Hematopoietic multipotent progenitor cell treated with erythropoietin and hydrocortisone succinate and interleukin-3 and kit ligand, for 17 days (in vitro differentiated cells): ENCODE data around the gene CAPZB.

Experiments used
- DNase-seq: peaks from one replicate; pipeline ENCODE4 v3.0.0-alpha.2; 2015; ENCODE audit warnings: low spot score

The CAPZB gene

GRCh38 chr1:19367584-19368041 lies 117.7 kb downstream of the CAPZB start:
- no peak for DNase-seq

GRCh38 chr1:19366599-19367536 lies 118.5 kb downstream of the CAPZB start:
- no peak for DNase-seq

GRCh38 chr1:19365721-19366120 lies 119.6 kb downstream of the CAPZB start:
- no peak for DNase-seq

- no peak for DNase-seq
These were observed 121.7 kb downstream of the CAPZB start for GRCh38 chr1:19363536-19364152.

- DNase-seq, result no peak
These were observed 123.7 kb downstream of the CAPZB start for GRCh38 chr1:19361611-19362147.

- DNase-seq, result no peak
These were observed 124.3 kb downstream of the CAPZB start for GRCh38 chr1:19360843-19361610.

- DNase-seq, result no peak
These were observed 124.9 kb downstream of the CAPZB start for GRCh38 chr1:19360432-19360831.

- DNase-seq, result no peak
These were observed 125.3 kb downstream of the CAPZB start for GRCh38 chr1:19360016-19360415.

GRCh38 chr1:19359357-19359756 lies 126.0 kb downstream of the CAPZB start:
- no peak for DNase-seq

GRCh38 chr1:19358710-19359109 lies 126.6 kb downstream of the CAPZB start:
- no peak for DNase-seq

GRCh38 chr1:19357299-19357986 lies 127.9 kb downstream of the CAPZB start:
- DNase-seq, result no peak

GRCh38 chr1:19356266-19356665 lies 129.1 kb downstream of the CAPZB start:
- no peak for DNase-seq

GRCh38 chr1:19354531-19354981 lies 130.8 kb downstream of the CAPZB start:
- DNase-seq, result no peak

GRCh38 chr1:19353596-19353995 lies 131.7 kb downstream of the CAPZB start:
- no peak for DNase-seq

GRCh38 chr1:19352839-19353238 lies 132.5 kb downstream of the CAPZB start:
- no peak for DNase-seq

GRCh38 chr1:19351873-19352272 lies 133.5 kb downstream of the CAPZB start:
- no peak for DNase-seq

GRCh38 chr1:19350566-19350965 lies 134.8 kb downstream of the CAPZB start:
- DNase-seq, result no peak

GRCh38 chr1:19349999-19350398 lies 135.3 kb downstream of the CAPZB start:
- DNase-seq, result no peak

- no peak for DNase-seq
These were observed 136.7 kb downstream of the CAPZB start for GRCh38 chr1:19348441-19349198.

GRCh38 chr1:19347533-19348172 lies 137.7 kb downstream of the CAPZB start:
- DNase-seq, result no peak
